ENCODE results near the gene ZDHHC6.
A peak's percentile ranks its signal among the peaks of the same experiment; 100 is the strongest.
"Not testable (repeated sequence)": the region's sequence is repeated elsewhere in the genome, so short reads cannot be mapped to it uniquely, and the experiment has no call there.

Gene ZDHHC6

GRCh38 chr10:112446855-112447619 is at the start of gene ZDHHC6, which contains the start of gene VTI1A:
TSS of gene ZDHHC6 (minus strand) at chr10:112446914. CDS start at chr10:112445436, 1,478 bp downstream.
TSS of gene VTI1A (plus strand) at chr10:112447215. CDS start at chr10:112447374, 159 bp downstream.
- peak; percentile 69 for DNase-seq (ENCODE audit: low read depth)

- DNase-seq (ENCODE audit: low read depth): no peak
These were observed 46.0 kb upstream of the ZDHHC6 start for GRCh38 chr10:112492736-112493135.

GRCh38 chr10:112491144-112491543 is 44.4 kb upstream of the ZDHHC6 start:
- DNase-seq (ENCODE audit: low read depth): no peak

- DNase-seq (ENCODE audit: low read depth): no peak
These were observed 43.8 kb upstream of the ZDHHC6 start for GRCh38 chr10:112490545-112490944.

- DNase-seq (ENCODE audit: low read depth): no peak
These were observed 41.2 kb upstream of the ZDHHC6 start for GRCh38 chr10:112487964-112488363.

- DNase-seq (ENCODE audit: low read depth): no peak
These were observed 37.7 kb upstream of the ZDHHC6 start for GRCh38 chr10:112484399-112484798.

GRCh38 chr10:112481602-112482001 is 34.9 kb upstream of the ZDHHC6 start:
- no peak for DNase-seq (ENCODE audit: low read depth)

GRCh38 chr10:112475575-112476218 is 29.0 kb upstream of the ZDHHC6 start:
- DNase-seq (ENCODE audit: low read depth): no peak

GRCh38 chr10:112471878-112472487 is 25.3 kb upstream of the ZDHHC6 start:
- no peak for DNase-seq (ENCODE audit: low read depth)

GRCh38 chr10:112467541-112468075 is 20.9 kb upstream of the ZDHHC6 start:
- DNase-seq (ENCODE audit: low read depth): no peak

- no peak for DNase-seq (ENCODE audit: low read depth)
These were observed 20.1 kb upstream of the ZDHHC6 start for GRCh38 chr10:112466802-112467201.

GRCh38 chr10:112465299-112465883 is 18.7 kb upstream of the ZDHHC6 start:
- no peak for DNase-seq (ENCODE audit: low read depth)

GRCh38 chr10:112464074-112464473 is 17.4 kb upstream of the ZDHHC6 start:
- not testable (repeated sequence) for DNase-seq (ENCODE audit: low read depth)

GRCh38 chr10:112461029-112461887 is 14.5 kb upstream of the ZDHHC6 start:
- no peak for DNase-seq (ENCODE audit: low read depth)

GRCh38 chr10:112460366-112460765 is 13.7 kb upstream of the ZDHHC6 start:
- no peak for DNase-seq (ENCODE audit: low read depth)

- no peak for DNase-seq (ENCODE audit: low read depth)
These were observed 9.8 kb upstream of the ZDHHC6 start for GRCh38 chr10:112456533-112456932.

GRCh38 chr10:112454910-112455779 is 8.4 kb upstream of the ZDHHC6 start:
- DNase-seq (ENCODE audit: low read depth): no peak

- DNase-seq (ENCODE audit: low read depth): no peak
These were observed 2.2 kb upstream of the ZDHHC6 start for GRCh38 chr10:112448888-112449287.

- DNase-seq (ENCODE audit: low read depth): no peak
These were observed 860 bp upstream of the ZDHHC6 start for GRCh38 chr10:112447620-112447928.

- no peak for DNase-seq (ENCODE audit: low read depth)
These were observed 459 bp downstream of the ZDHHC6 start for GRCh38 chr10:112446055-112446854.

All from stimulated activated CD8-positive, alpha-beta memory T cell treated with anti-CD3 and anti-CD28 coated beads, Interleukin-12 subunit alpha, Interleukin-12 subunit beta, amount 100 ng/mL, for 4 hours (primary cell).